Embryonic facial prominence (tissue), 1 donor: ENCODE data around the gene DUSP3.
A peak's percentile ranks its signal among the peaks of the same experiment; 100 is the strongest.

Experiments
- DNase-seq: peaks from one replicate; pipeline ENCODE4 v3.0.0-alpha.2; 2016; ENCODE audit errors: extremely low spot score

DUSP3 gene

GRCh38 chr17:43778337-43779144 is at the start of gene DUSP3:
DUSP3 (minus strand) TSS chr17:43778977; CDS start chr17:43778924, 53 bp downstream.
- DNase-seq: peak; percentile 85

DNA sequence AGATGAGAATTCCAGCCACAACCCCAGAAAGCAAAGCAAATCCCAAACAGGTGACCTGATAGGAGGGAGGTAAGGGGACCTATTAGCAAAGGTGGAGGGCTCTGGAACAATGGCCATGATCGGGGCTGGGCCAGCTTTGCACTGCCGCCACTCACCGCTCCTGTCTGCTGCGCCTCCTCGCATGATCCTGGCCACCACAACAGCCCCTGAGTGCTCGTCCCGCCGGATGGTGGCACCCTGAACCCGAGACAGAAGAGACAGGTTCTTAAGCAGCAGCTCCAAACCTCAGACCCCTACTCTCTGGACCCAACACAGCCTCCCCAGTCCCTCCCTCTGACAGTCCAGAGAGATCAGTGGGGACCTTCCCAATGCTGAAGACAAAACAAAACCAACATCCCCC is 48.8 kb upstream of the DUSP3 start:
- no peak for DNase-seq

- no peak for DNase-seq
These were observed 47.4 kb upstream of the DUSP3 start for GRCh38 chr17:43826206-43826605.

DNA sequence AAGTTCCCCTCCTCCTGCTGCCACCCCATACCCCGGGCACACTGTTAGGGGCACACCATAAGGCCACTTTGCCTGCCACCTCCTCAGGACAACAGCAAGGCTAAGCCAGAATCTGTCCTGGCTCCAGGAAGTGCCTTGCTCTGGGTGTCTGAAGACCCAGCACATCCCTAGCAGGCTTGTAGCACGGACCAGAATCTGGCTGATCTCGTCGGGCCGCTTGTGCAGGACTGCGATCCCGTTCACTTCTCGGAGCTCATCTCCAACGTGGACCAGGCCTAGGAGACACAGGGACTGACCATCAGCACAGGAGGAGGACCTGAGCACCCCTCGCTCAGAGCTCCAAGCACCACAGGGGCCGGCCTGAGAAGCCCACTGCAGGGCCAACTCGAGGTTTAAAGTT is 46.8 kb upstream of the DUSP3 start:
- no peak for DNase-seq

- DNase-seq: no peak
These were observed 44.7 kb upstream of the DUSP3 start for GRCh38 chr17:43823350-43824084.

GRCh38 chr17:43822570-43823190 is 43.9 kb upstream of the DUSP3 start:
- DNase-seq: no peak

- DNase-seq: no peak
These were observed 42.0 kb upstream of the DUSP3 start for GRCh38 chr17:43820759-43821158.

DNA sequence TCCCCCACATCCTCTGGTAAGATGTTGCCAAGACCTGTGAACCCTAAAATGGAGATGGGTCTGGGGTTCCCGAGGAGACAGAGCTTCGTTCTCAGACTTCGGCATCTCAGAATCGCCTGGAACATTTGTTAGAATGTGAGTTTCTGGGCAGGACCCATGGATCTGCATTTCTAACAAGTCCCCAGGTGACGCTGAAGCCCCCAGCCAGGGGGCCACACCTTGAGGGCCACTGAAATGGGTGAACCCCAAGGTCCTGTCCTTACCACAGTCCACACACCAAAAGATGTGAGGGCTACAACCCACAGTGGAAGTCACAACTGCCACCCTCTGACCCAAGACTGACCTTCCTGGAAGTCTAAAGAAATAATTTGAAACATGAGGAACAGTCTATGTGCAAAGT is 40.2 kb upstream of the DUSP3 start:
- DNase-seq: no peak

- no peak for DNase-seq
These were observed 39.0 kb upstream of the DUSP3 start for GRCh38 chr17:43817826-43818225.

DNA sequence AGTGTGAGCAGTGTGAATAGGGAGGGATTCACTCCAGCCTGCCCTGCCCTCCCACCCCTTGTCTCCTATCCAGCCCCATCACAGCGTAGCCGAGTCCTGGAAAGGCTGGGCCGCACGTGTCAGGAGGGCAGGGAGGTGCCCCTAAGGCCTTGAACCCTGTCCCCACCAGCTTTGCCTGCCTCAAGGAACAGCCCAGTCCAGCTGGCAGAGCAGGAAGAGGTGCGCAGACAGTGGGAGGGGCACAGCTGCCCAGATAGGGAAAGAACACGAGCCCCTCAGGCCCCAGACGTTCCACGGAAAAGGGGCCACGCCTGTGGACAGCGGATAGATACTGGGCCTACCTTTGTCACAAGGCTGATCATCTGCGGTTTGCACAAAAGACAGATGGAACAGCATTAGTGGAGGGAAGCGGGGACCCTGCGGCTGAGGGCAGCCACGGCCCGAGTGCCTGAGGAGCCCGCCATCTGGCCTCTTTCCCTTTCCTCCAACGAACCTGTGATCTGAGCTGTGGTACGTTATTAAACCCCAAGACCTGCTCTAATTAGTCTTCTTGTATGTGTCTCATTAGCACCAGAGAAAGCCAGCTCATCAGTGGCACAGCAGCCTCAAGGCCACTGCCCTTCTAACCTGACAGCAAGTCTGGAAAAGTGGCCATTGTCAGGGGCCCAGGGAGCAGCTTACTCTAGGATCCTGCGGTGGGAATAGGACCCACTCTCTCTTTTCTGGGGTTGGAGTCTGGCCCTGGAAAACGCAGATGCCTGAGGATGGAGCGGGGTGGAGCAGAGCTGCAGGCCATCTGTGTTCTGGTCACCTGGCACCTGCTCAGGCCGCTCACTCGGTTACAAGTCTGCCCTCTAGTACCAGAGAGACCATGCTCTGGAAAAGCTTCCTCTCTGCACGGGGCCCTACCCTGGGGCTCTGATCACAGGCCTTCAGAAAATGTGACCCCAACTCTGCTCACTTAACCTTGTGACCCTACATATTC is 37.9 kb upstream of the DUSP3 start:
- no peak for DNase-seq

DNA sequence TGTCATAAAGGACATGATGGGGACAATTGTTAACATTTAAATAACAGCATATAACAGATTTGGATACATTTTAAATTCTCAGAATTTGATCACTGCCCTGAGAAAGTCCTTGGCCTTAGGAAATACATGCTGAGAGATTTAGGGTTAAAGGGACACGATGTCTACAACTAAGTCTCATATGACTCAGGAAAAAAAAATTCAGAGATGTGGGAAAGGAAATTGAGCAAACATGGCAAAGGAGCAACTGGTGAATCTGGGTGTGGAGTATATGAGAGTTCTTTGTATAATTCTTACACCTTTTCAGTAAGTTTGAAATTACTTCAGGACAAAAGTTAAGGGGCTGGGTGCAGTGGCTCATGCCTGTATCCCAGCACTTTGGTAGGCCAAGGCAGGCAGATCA is 35.9 kb upstream of the DUSP3 start:
- no peak for DNase-seq

DNA sequence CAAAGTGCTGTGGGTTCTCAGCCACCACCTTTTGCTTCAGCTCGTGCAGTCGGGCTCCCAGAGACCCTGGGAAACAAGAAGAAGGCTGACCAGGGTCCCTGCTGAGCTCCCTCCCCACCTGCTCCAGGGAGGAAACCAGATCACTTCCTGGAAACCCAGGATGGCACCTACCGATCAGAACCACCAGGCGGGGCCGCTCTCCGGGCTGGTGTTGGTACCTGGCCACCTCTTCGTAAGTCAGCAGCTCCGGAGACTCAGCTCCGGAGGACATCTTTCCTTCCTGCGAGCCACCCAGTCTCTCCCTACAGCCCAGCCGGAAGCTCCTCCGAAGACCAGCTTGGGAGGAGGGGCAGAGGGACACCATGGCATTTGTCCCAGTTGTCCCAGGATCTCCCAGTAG is 35.2 kb upstream of the DUSP3 start:
- no peak for DNase-seq

DNA sequence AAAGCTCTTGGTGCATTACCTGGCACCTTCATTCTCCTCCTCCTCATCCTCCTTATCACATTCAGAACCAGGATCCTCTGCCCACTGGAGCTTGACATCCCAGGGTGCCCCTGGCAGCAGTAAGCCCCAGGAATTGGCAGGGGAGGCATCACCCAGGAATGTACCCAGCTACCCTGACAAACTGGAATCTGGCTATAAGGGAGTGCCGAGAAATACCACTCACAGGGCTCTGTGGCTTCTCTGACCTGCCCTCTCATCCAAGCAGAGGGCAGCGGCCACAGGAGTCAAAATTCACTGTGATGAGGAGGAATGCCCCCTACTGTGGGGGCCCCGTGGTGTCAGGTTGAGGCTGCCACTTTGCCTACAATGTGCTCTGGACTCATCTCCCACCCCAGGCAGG is 34.6 kb upstream of the DUSP3 start:
- DNase-seq: no peak

- no peak for DNase-seq
These were observed 33.9 kb upstream of the DUSP3 start for GRCh38 chr17:43812396-43813265.

DNA sequence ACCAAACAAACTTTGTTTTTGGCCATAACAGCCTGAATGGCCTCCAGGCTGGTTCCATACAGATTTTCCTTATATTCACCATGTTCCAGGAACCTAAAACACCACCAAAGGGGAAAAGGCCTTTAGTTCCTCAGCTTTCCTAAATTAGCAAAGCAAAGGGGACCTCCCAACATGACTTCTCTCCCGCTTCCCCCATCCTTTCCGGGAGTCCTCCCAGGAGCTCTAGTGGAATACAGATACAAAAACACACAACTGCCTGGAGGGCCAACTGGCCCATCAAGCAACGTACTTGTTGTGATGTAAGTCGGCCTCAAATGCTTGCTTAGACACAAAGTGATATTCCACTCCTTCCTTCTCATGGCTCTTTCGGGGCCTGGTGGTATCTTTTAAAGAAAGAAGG is 32.0 kb upstream of the DUSP3 start:
- DNase-seq: no peak

GRCh38 chr17:43810226-43810715 is 31.5 kb upstream of the DUSP3 start:
- DNase-seq: no peak

DNA sequence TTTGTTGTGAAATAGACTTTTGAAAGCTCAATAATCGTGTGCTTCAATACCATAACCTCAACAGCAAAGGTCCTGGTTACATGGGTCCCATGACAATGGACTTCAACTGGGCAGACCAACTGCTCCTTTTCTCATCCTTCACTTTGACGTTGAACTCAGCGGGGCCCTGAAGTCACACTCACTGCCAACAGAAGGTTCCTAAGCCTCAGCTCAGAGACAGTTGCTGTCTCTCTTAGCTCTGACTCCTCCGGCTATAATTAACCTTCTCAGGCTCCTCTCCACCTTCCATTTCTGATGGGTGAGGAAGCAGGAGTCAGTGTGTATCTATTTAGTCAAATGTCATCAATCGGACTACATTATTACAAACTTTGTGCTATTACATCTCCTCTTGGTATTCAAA is 30.3 kb upstream of the DUSP3 start:
- DNase-seq: no peak

DNA sequence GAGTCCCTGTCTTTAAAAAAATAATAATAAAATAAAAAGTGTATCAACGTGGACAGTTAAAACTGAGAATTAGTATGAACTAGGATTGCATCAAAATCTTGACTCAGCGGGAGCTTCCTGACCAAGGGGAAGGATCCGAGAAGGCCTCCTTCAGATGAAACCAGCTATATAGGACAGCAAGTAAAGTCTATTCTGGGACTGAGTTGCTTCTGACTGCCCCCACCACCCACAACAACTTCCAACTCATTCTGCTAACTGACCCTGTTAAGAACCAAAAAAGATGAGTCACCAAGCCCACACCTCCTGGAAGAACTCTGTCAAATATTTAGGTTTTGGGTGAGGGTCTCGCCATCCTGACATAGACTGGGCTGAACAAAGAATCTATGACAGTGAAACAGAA is 29.3 kb upstream of the DUSP3 start:
- DNase-seq: no peak

GRCh38 chr17:43805117-43805516 is 26.3 kb upstream of the DUSP3 start:
- no peak for DNase-seq

DNA sequence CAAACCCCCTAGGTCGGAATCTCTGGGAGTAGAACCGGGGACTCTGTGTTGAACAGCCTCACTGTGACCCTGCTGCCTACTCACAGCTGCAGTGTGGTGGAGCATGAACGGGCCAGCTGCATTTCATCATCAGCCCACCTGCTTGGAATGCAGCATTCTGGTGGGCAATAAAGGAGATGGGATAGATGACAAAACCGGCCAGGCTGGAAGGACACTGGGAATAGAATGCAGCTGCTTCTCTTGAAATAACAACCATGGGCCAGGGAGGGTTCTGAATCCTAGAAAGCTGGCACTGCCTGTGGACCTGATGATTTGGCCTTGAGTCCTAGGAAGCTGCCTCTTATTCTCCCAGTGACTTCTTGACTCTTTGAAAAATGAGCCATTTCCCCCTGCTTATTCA is 25.0 kb upstream of the DUSP3 start:
- DNase-seq: no peak
